Fibroblast of the aortic adventitia (primary cell): ENCODE data around the gene EXOC6B. TPM values are rescaled to one million over a fixed set of nuclear protein-coding genes. Genes with fewer than 3 reads are reported as not detected.

Source experiments
- DNase-seq: peaks from one replicate; pipeline ENCODE4 v3.0.0-alpha.2; 2010; ENCODE audit warnings: low read depth
- H3K4me3 ChIP-seq: 2 replicates; pipeline ENCODE4 v1.5.1; 2011; ENCODE audit warnings: low read depth, mild to moderate bottlenecking, control low read depth, low read length, moderate library complexity
- CTCF ChIP-seq: IDR thresholded peaks from 2 replicates; pipeline ENCODE4 v1.5.1; 2011; ENCODE audit warnings: mild to moderate bottlenecking, low read length, control low read depth, inconsistent platforms; ENCODE audit not compliant: insufficient read depth
- total RNA-seq: library from RNA; depleted of rRNA; stranded (reverse); fragments of >200 nt; gene quantifications from 2 replicates; pipeline ENCODE4 v1.2.3, GENCODE V29; 2012; ENCODE audit warnings: low replicate concordance

Gene EXOC6B
- total RNA-seq, 1 donor: 30.2 TPM

GRCh38 chr2:72361521-72361920, 464.3 kb downstream of the EXOC6B start:
- TF ChIP-seq CTCF: no peak
- no peak for DNase-seq
- no peak overlapping the region for H3K4me3 ChIP-seq

- H3K4me3 ChIP-seq: no peak overlapping the region
- TF ChIP-seq CTCF: no peak
- no peak for DNase-seq
Observed at GRCh38 chr2:72361042-72361441, 464.8 kb downstream of the EXOC6B start.

GRCh38 chr2:72350852-72351251, 475.0 kb downstream of the EXOC6B start:
- H3K4me3 ChIP-seq: no peak overlapping the region
- DNase-seq: no peak
- TF ChIP-seq CTCF: no peak

GRCh38 chr2:72349016-72349415, 476.8 kb downstream of the EXOC6B start:
- DNase-seq: peak; percentile 10
- no peak for TF ChIP-seq CTCF
- H3K4me3 ChIP-seq: no peak overlapping the region

- TF ChIP-seq CTCF: no peak
- H3K4me3 ChIP-seq: no peak overlapping the region
Observed at GRCh38 chr2:72347081-72347480, 478.8 kb downstream of the EXOC6B start.

GRCh38 chr2:72341639-72342038, 484.2 kb downstream of the EXOC6B start:
- DNase-seq: no peak
- no peak overlapping the region for H3K4me3 ChIP-seq
- TF ChIP-seq CTCF: no peak

More at GRCh38 chr2:72347081-72347480, 478.8 kb downstream of the EXOC6B start:
- peak; percentile 10 for DNase-seq

GRCh38 chr2:72340665-72341064, 485.2 kb downstream of the EXOC6B start:
- no peak for TF ChIP-seq CTCF
- H3K4me3 ChIP-seq: no peak overlapping the region
- peak; percentile 11 for DNase-seq
